Right forelimb (tissue), 1 donor: ENCODE results near the gene RANBP17.

Source experiments
- DNase-seq: peaks from one replicate; pipeline ENCODE4 v3.0.0-alpha.2; 2018

Gene RANBP17

DNA sequence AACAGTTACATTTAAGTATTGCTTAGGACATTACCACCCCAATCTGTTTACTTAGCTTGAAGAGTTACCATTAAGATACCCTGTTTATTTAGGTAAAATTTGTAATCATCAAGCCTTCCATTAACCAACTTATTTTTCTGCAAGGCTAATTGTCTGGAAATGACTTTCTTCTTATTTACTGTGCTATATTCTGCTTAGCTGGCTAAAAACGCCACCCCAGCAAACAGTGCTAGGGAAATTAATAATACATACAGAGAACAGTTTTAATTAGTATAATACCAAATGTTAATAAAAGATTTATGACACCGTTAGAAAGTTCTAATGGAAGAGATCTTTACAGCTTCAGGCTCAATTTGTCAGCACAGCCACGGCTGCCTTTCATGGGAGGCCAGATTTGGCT is 461.2 kb downstream of the RANBP17 start:
- no peak for DNase-seq

- DNase-seq = no peak
These were observed 462.2 kb downstream of the RANBP17 start for GRCh38 chr5:171323806-171324632.

DNA sequence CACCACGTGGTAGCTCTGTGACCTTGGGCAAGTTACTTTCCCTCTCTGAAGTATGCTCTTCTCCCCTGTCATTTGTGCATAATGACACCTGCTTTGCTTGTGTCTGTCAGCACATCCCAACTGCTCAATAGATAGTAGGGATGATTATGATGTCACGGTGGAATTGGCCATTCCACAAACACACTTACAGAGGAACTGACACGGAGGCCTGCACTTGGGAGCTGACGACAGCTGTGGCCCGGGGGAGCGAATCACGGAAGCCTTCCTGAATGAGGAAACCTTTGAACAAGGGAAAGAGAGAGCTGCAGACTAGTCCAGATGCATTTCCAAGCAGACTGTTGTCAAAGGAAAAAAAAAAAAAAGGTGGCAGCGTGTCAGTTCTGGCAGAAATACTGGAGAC is 468.2 kb downstream of the RANBP17 start:
- DNase-seq = no peak

GRCh38 chr5:171335616-171336015 is 473.8 kb downstream of the RANBP17 start:
- no peak for DNase-seq

- no peak for DNase-seq
These were observed 474.8 kb downstream of the RANBP17 start for GRCh38 chr5:171336521-171337209.

- no peak for DNase-seq
These were observed 475.4 kb downstream of the RANBP17 start for GRCh38 chr5:171337210-171337569.

DNA sequence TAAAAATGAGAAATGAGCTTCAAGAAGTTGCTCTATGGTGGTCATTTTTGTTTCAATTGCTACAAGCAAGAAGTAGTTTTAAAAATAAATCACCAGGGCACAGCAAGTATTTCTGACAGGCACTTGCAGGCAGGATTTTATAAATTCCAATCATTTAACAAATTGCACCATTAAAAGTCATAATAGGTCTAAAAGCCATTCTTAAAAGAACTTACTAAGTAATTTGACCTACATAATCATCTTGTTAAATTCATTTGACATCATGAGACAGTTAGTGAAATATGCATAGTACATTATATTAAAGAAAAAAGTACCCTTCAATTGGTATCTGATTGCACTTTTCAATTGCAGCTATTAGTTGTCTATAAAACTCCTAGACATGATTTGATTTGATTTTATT is 478.2 kb downstream of the RANBP17 start:
- no peak for DNase-seq

DNA sequence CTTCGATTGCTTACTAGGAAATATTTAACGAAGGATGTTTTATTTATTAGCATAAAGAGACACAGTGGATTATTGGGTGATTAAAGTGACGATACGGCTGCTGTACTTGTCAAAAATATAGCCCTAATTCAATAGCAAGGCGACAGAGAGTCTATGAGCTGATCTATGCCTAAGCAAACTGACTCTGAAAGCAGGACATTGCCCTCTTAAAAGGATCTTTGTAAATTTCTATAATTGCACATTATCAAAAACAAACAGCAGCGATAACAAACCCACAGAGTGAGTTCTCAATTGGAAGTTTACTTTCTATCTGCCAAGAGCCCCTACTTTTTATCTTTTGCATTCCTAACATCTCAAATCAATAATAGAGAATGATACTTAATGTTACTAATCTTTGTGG is 478.7 kb downstream of the RANBP17 start:
- no peak for DNase-seq

- DNase-seq = peak; percentile 55
These were observed 480.7 kb downstream of the RANBP17 start for GRCh38 chr5:171342362-171343111.

GRCh38 chr5:171344936-171345608 is 483.3 kb downstream of the RANBP17 start:
- DNase-seq = no peak
